Vagina (tissue), 2 donors: ENCODE data around the gene RNF166.

Source experiments
- POLR2A ChIP-seq, 2 donors: fragments of 450-650 bp; IDR thresholded peaks; one replicate each; pipeline ENCODE4 v1.6.1; 2017; ENCODE audit warnings: antibody characterized with exemption in 2 of 2, mild to moderate bottlenecking in 2 of 2, moderate library complexity in 2 of 2
- TF ChIP-seq, protein P1 (sequence below), 3 experiments: fragments of 450-650 bp in 2 of 3; fragments of 200-600 bp in 1 of 3; sonication (generic) in 1 of 3; IDR thresholded peaks; one replicate each; pipeline ENCODE4 v1.5.1; 2017 to 2019; ENCODE audit warnings: antibody characterized with exemption in 3 of 3, mild to moderate bottlenecking in 2 of 3, moderate library complexity in 2 of 3

DNA sequence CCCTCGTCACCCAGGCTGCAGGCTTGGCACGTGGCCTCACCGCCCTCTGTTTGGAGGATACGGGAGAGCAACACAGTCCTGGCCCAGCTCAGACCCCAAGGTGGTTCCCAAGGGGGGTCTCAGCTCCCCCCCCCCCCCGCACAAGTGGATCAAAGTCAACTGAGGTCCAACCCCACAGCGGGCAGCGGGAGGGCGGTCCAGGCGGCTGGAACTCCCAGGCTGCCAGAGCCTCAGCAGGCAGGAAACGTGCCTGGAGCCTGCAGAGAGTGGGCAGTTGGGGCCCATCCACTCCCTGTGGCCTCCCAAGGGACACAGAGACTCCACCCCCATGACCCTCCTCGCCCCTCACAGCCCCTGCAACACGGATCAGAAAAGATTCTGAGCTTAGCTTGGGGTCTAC lies 42.2 kb upstream of the RNF166 start:
- TF ChIP-seq, protein P1, sequence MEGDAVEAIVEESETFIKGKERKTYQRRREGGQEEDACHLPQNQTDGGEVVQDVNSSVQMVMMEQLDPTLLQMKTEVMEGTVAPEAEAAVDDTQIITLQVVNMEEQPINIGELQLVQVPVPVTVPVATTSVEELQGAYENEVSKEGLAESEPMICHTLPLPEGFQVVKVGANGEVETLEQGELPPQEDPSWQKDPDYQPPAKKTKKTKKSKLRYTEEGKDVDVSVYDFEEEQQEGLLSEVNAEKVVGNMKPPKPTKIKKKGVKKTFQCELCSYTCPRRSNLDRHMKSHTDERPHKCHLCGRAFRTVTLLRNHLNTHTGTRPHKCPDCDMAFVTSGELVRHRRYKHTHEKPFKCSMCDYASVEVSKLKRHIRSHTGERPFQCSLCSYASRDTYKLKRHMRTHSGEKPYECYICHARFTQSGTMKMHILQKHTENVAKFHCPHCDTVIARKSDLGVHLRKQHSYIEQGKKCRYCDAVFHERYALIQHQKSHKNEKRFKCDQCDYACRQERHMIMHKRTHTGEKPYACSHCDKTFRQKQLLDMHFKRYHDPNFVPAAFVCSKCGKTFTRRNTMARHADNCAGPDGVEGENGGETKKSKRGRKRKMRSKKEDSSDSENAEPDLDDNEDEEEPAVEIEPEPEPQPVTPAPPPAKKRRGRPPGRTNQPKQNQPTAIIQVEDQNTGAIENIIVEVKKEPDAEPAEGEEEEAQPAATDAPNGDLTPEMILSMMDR (IDR thresholded peaks at IDR 0.05): no peak
- no peak for TF ChIP-seq POLR2A (IDR thresholded peaks at IDR 0.05)
